SK-N-MC (cell line): Measurements from ENCODE around the gene ATRN.

Source experiments
- DNase-seq: peaks from one replicate; pipeline ENCODE4 v3.0.0-alpha.2; 2011; ENCODE audit warnings: low read depth, low spot score
- H3K27ac ChIP-seq: fragments of 200-600 bp; sonication (generic); 2 replicates; pipeline ENCODE4 v1.5.1; 2016; ENCODE audit warnings: mixed run types
- H3K36me3 ChIP-seq: fragments of 200-600 bp; sonication (generic); 2 replicates; pipeline ENCODE4 v1.6.1; 2017; ENCODE audit warnings: antibody characterized with exemption, low read length, mixed read lengths; ENCODE audit not compliant: insufficient read depth
- H3K4me3 ChIP-seq: fragments of 200-600 bp; sonication (generic); 2 replicates; pipeline ENCODE4 v1.5.1; 2016
- H3K9ac ChIP-seq: fragments of 200-600 bp; sonication (generic); 2 replicates; pipeline ENCODE4 v1.8.0; 2017; ENCODE audit warnings: mixed run types, mixed read lengths; ENCODE audit not compliant: insufficient read length
- H3K9me3 ChIP-seq: fragments of 200-600 bp; sonication (generic); 2 replicates; pipeline ENCODE4 v1.6.1; 2017; ENCODE audit warnings: low read depth, mild to moderate bottlenecking, antibody characterized with exemption, low read length, moderate library complexity, mixed read lengths
- EZH2 ChIP-seq: fragments of 200-600 bp; sonication (generic); IDR thresholded peaks from one replicate; pipeline ENCODE4 v1.6.1; 2017; ENCODE audit warnings: antibody characterized with exemption
- FOXP2 ChIP-seq: optimal IDR thresholded peaks from 2 replicates; pipeline ENCODE3; 2011; ENCODE audit warnings: mild to moderate bottlenecking, moderate library complexity; ENCODE audit not compliant: insufficient read depth; ENCODE audit errors: extremely low read length, control extremely low read depth
- POLR2AphosphoS5 ChIP-seq: IDR thresholded peaks from 2 replicates; pipeline ENCODE4 v1.6.1; 2012; ENCODE audit warnings: mild to moderate bottlenecking, low read depth, low read length, borderline replicate concordance

Gene ATRN

DNA sequence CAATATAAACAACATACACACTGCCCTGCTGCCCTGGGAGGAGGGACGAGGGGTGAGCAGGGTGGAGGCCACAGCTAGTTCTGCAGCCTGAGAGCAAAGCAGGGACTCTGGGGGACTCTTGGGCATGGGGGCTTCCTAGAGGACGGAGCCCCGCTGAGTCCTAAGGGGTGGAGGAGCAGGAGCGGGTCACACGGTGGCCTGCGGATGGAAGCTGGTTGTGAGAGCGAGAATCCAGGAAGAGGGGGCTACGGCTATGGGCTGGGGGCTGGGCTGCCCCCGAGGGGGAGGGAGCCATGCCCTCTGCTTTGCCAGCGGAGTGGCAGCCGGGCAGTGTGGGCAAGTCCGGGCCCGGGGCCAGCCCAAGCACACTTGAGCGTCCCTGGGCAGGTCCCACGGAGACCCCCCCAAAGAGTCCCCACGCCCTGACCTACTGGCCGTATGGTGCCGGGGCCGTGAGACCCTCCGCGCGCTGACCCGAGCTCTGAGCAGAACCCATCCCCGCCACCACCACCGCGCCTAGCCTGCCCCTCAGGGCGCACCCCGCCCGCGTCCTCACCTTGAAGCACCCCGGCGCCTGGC lies 210.6 kb downstream of the ATRN start:
- Histone ChIP-seq H3K27ac (no peak overlapping the region), H3K9ac (no peak overlapping the region), H3K9me3 (no peaks in the 10 kb centered on the region), H3K36me3 (no peaks in the 10 kb centered on the region), H3K4me3 (no peak overlapping the region)
- TF ChIP-seq FOXP2 (no peak), POLR2AphosphoS5 (no peak), EZH2 (no peak)
- DNase-seq, result no peak

GRCh38 chr20:3681931-3682781 lies 211.3 kb downstream of the ATRN start, which contains the start of gene ADAM33:
Gene ADAM33, minus strand, starts transcription at chr20:3682010. Its CDS starts 6 bp downstream, at chr20:3682004.
- no peak within 1 kb of the TSS for H3K9ac ChIP-seq
- H3K4me3 ChIP-seq, result no peak within 1 kb of the TSS

DNA sequence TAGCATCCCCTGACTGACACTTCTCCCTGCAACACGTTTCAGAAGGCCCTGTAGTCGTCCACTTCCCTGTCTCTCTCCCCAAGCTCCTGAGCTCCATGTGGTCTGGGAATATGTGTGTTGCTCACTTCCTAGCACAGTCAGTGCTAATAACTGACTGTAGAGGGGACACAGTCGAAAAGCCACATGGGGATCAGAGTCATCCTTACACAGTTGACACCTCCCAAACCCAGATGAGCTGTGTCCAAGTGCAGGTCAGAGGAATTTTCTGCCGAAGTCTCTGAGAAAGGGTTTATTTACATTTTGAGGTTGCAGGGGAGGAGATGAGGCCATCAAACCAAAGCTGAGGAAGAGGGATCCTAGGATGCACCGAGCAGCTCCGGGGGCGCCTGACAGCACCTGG lies 214.5 kb downstream of the ATRN start:
- Histone ChIP-seq H3K9me3 (no peaks in the 10 kb centered on the region), H3K9ac (no peak overlapping the region), H3K27ac (no peak overlapping the region), H3K36me3 (no peaks in the 10 kb centered on the region), H3K4me3 (no peak overlapping the region)
- no peak for DNase-seq
- TF ChIP-seq EZH2 (no peak), POLR2AphosphoS5 (no peak), FOXP2 (no peak)

More at GRCh38 chr20:3681931-3682781, 211.3 kb downstream of the ATRN start, which contains the start of gene ADAM33:
- H3K36me3 ChIP-seq, result no peaks in the 10 kb centered on the region
- TF ChIP-seq POLR2AphosphoS5, result no peak
- TF ChIP-seq EZH2, result no peak
- no peak for TF ChIP-seq FOXP2
- H3K27ac ChIP-seq, result no peak within 1 kb of the TSS
- no peaks in the 10 kb centered on the region for H3K9me3 ChIP-seq
- DNase-seq, result no peak

DNA sequence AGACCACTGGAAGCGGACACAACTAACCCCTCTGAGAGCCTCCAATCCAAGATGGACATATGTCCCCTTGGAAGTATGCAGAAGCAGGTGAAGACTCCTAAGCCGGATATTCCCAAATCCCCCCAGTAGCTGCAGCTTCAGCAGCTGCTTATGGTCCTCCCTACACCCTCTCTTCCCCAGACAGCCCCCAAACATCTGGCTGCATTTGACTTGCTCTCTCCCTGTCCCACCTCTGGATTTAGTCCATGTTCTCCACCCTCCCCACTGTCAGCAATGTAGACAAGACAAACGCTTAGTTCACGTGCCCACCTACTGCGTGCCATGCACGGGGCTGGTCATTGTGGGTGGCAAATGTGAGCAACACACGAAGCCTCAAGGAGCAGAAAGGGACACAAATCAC lies 215.6 kb downstream of the ATRN start:
- Histone ChIP-seq H3K4me3 (no peak overlapping the region), H3K36me3 (no peaks in the 10 kb centered on the region), H3K27ac (no peak overlapping the region), H3K9me3 (no peaks in the 10 kb centered on the region), H3K9ac (no peak overlapping the region)
- no peak for DNase-seq
- TF ChIP-seq EZH2, result no peak
- no peak for TF ChIP-seq FOXP2
- TF ChIP-seq POLR2AphosphoS5, result no peak

GRCh38 chr20:3686867-3687321 lies 216.1 kb downstream of the ATRN start:
- H3K4me3 ChIP-seq, result no peak overlapping the region
- no peaks in the 10 kb centered on the region for H3K36me3 ChIP-seq
- H3K9ac ChIP-seq, result no peak overlapping the region
- TF ChIP-seq EZH2 (no peak), POLR2AphosphoS5 (no peak), FOXP2 (no peak)
- H3K9me3 ChIP-seq, result no peaks in the 10 kb centered on the region
- DNase-seq, result no peak
- no peak overlapping the region for H3K27ac ChIP-seq

DNA sequence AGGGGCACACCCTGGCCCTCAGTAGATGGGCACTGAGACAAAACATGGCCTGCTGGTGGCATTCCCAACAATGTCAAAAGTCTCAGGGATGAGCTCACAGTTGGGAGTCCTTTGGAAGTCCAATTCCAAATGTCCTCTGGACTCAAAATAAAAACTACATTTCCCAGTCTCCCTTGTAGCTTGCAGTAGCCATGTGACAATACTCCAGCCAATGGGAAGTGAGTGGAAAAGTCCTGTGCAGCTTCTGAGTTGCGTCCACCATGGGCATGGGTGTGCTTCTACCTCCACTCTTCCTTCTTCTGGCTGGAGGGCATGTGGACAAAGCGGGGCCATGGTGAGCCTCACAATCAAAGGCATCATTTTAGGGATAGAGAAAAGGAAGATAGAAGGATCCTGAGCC lies 216.8 kb downstream of the ATRN start:
- Histone ChIP-seq H3K9ac (no peak overlapping the region), H3K4me3 (no peak overlapping the region), H3K27ac (no peak overlapping the region), H3K9me3 (no peaks in the 10 kb centered on the region), H3K36me3 (no peaks in the 10 kb centered on the region)
- DNase-seq, result no peak
- TF ChIP-seq EZH2 (no peak), FOXP2 (no peak), POLR2AphosphoS5 (no peak)

- no peak overlapping the region for H3K9ac ChIP-seq
- DNase-seq, result no peak
- H3K36me3 ChIP-seq, result no peaks in the 10 kb centered on the region
- H3K9me3 ChIP-seq, result no peaks in the 10 kb centered on the region
- no peak overlapping the region for H3K27ac ChIP-seq
- TF ChIP-seq FOXP2 (no peak), EZH2 (no peak), POLR2AphosphoS5 (no peak)
- H3K4me3 ChIP-seq, result no peak overlapping the region
Measured at GRCh38 chr20:3689978-3690377, 219.2 kb downstream of the ATRN start.

DNA sequence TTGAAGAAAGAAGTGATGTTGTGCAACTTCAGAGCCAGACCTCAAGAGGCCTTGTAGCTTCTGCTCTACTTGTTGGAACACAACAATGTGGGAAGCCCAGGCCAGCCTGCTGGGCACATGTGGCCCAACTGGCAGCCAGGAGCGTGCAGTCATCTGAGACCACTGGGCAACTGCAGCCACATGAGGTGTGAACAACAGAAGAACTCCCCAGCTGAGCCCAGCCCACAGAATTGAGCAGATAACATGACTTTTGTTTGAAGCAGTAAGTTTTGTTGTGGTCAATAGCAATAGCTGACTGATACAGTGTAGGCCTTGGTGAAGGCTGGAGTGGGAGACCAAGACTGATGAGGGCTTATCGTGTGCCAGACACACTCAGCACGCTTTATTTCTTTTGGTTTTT lies 219.6 kb downstream of the ATRN start:
- H3K4me3 ChIP-seq, result no peak overlapping the region
- H3K9ac ChIP-seq, result no peak overlapping the region
- H3K9me3 ChIP-seq, result no peaks in the 10 kb centered on the region
- DNase-seq, result no peak
- H3K36me3 ChIP-seq, result no peaks in the 10 kb centered on the region
- TF ChIP-seq POLR2AphosphoS5 (no peak), FOXP2 (no peak), EZH2 (no peak)
- no peak overlapping the region for H3K27ac ChIP-seq

- H3K27ac ChIP-seq, result no peak overlapping the region
- TF ChIP-seq EZH2, result no peak
- TF ChIP-seq FOXP2, result no peak
- no peak for TF ChIP-seq POLR2AphosphoS5
- no peak overlapping the region for H3K4me3 ChIP-seq
- DNase-seq, result no peak
- H3K36me3 ChIP-seq, result no peaks in the 10 kb centered on the region
- H3K9ac ChIP-seq, result no peak overlapping the region
- no peaks in the 10 kb centered on the region for H3K9me3 ChIP-seq
Measured at GRCh38 chr20:3691306-3691705, 220.5 kb downstream of the ATRN start.
